T-helper 2 cell treated with Interferon-gamma antibody and Interleukin-4, amounts not matched to agents 100 ng/mL and 5 ng/mL, for 36 hours (primary cell): Measurements from ENCODE around the gene WDFY1. TPM values are rescaled to one million over a fixed set of nuclear protein-coding genes. Genes with fewer than 3 reads are reported as not detected.

Source experiments
- intact Hi-C: fragments of 100-400 bp; cut with micrococcal nuclease; formaldehyde crosslinking; loops from one replicate; pipeline ENCODE4 v1.15.1; 2023
- total RNA-seq: library from RNA; stranded (reverse); gene quantifications from 2 replicates; pipeline ENCODE4 v1.2.3, GENCODE V29; 2022

WDFY1 gene
- total RNA-seq, 1 donor from 2014 or later = 59.7 TPM

DNA sequence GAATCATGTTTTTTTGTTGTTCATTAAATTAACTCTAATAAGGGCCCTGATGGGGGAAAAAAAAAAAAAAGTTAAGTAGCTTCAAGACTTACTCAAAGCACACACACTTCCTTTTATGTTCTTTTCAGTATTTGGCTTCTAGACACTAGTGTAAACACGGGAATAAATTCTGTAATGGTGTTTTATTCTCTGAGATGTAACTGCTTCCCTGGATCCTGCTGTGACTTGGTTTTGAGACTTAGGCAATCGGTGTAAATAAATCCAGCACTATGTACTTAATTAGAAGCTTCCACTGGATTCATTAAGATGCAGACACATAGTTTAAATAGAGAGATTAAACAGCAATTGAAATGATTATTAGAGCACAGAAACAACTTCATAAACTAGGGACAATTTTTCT is 81.6 kb downstream of the WDFY1 start:
- intact Hi-C loops = loop anchor here (10.0 kb wide), 1 partner anchor 99 kb away; no protein-coding TSS in a partner anchor

DNA sequence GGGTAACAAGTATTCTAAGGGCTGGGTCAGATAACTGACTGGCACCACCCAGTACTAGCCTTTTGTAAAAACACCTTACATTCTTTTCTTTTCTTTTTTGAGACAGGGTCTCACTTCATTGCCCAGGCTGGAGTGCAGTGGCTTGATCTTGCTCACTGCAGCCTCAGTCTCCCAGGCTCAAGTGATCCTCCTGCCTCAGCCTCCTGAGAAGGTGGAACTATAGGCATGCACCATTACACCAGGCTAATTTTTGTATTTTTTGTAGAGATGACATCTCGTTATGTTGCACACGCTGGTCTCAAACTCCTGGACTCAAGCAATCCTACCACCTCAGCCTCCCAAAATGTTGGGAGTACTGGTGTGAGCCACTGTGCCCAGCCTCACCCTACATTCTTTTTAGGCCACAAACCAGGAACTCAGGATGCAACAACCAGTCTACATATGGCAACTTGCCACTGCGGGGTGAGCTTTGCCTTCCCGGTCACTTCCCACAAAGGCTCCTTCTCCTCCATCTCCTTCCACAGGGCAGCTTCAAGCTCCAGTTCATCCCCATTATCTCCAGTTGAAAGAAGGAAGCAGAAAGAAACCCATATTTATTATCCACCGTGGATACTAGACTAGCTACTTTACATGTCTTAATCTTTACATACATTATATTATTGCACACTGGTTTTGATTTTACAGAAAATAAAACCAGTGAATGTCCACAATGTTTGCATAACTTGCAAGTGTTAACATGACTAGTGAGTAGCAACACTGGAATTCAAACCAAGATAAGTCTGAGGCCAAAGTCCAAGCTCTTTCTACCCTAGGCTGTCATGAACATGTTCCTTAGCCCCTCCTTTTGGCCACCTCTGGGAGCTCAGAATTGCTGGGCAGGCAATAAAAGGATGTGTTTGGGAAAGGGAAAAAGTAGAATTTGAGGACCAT is 84.1 kb downstream of the WDFY1 start:
- intact Hi-C loops = loop anchor here (10.0 kb wide), 1 partner anchor 96 kb away; no protein-coding TSS in a partner anchor

GRCh38 chr2:223859070-223859469 is 86.1 kb downstream of the WDFY1 start:
- intact Hi-C loops = no loop called here

- intact Hi-C loops = no loop called here
Measured at GRCh38 chr2:223856584-223856983, 88.6 kb downstream of the WDFY1 start.

DNA sequence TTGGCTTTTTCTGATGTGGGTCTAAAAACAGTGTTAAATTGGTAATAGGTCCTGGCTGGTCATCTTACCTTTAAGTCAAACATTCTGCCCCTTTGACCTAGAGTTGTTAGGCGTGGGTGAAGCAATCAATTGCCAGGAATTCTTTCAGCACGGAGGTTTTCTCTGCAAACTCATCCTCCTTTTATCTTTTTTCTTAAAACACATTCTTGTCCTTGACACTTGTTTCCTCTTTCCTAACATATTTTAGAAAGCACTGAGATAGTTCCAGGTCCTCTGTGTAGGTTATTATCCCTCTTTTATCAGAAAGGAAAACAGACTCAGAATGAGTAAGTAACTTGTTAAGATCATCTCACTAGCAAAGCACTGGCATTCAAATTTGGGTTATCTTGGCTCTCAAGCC is 89.1 kb downstream of the WDFY1 start:
- intact Hi-C loops = no loop called here

DNA sequence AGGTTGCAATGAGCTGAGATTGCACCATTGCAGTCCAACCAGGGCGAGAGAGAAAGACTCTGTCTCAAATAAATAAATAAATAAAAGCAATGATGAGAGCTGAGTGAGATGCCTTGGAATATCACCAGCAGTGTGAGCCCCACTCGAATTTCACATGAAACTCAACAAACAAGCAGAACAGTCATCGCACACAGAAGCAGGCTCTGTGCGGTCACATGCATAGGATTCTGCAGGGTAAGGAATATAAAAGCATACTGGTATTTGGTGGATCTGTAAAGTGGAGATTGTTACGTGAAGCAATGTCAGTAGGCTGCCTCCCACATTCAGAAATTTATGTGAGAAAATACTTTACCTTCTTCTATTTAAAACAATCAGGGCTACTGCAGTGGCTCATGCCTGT is 89.7 kb downstream of the WDFY1 start:
- intact Hi-C loops = no loop called here

DNA sequence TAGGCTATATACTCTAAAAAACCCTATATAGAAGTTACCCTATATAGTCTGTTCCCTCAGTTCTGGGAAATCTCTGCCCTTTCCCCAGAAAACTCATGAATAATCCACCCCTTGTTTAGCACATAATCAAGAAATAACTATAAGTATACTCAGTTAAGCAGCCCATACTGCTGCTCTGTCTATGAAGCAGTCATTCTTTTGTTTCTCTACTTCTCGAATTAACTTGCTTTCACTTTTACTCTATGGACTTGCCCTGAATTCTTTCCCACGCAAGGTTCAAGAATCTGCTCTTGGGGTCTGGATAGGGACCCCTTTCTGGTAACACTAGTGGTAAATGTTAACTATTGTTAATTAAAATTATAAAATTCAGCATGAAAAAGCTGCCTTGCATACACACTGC is 90.4 kb downstream of the WDFY1 start:
- intact Hi-C loops = no loop called here

DNA sequence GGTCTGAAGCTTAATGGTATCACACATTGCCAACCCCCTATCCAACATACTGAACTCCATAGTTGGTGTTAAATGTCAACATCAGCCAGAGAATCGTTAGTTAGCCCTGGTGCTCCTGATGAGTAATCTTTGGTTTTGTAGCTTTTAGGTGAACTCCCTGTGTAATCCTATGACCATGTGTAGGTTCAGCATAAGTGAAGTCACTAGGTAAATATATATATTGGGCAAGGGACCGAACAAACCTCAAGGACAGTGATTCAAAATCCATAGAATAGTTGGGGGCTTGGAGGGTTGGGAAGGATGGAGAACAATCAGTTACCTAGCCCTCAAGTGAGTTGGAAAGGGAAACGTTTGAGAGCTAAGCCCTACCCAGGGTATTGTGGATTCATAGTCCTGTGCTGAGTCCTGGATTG is 91.7 kb downstream of the WDFY1 start:
- intact Hi-C loops = no loop called here

DNA sequence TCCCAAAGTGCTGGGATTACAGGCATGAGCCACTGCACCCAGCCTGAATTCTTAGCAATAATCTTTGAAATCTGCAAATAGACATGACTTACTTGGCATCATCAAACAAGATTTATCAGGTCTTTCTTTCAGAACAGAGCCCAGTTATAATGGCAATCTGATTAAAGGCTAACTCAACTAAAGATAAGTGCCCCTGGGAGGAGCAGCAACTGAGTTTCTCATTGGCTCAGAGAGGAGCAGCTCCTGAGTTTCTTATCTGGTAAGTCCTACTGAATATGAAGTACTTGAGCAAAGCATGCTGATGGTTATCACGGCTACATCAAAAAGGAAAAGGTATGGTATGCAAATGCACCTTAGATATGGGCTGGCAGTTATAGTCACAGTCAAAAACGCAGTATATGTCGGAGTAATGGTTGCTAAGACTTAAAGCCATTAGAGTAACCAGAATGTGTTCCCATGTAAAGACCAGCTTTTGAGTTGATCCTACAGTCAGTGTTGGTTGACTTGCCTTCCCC is 92.8 kb downstream of the WDFY1 start:
- intact Hi-C loops = no loop called here

- intact Hi-C loops = no loop called here
Measured at GRCh38 chr2:223847410-223847809, 97.7 kb downstream of the WDFY1 start.

- intact Hi-C loops = no loop called here
Measured at GRCh38 chr2:223846515-223846914, 98.6 kb downstream of the WDFY1 start.

DNA sequence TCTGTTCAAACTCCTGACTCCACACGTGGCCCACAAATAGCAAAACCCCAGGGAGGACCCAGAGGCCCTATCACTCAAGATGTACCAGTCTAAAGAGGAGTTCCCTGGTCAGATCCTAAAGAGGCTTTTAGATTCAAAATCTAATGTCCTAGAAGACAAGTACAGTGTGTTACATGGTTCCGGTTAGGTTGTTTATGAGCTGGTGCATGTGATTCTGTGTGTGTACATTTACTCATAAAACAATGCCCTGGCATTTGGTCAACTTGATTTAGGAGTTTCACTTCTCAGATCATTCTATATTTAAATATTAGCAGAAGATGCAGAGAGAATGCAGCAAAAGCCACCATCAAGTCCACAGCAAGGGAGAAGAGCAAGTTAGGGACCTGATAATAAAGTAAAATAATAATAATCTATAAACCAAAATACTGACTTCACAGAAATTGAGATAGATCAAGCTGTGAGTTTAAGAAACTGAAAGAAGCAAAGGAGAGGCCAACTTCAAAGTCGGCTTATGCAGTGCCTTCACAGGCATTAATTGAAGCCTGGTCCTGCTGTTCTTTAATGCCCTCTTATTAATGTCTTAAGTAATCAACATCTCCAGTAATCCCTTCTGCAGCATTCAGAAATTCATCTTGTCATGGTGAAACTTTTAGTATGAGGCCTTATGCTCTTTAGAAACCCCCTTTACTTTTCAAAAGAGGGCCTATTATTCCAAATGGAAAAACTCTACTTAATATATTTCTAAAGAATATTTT is 103.5 kb downstream of the WDFY1 start:
- intact Hi-C loops = no loop called here

DNA sequence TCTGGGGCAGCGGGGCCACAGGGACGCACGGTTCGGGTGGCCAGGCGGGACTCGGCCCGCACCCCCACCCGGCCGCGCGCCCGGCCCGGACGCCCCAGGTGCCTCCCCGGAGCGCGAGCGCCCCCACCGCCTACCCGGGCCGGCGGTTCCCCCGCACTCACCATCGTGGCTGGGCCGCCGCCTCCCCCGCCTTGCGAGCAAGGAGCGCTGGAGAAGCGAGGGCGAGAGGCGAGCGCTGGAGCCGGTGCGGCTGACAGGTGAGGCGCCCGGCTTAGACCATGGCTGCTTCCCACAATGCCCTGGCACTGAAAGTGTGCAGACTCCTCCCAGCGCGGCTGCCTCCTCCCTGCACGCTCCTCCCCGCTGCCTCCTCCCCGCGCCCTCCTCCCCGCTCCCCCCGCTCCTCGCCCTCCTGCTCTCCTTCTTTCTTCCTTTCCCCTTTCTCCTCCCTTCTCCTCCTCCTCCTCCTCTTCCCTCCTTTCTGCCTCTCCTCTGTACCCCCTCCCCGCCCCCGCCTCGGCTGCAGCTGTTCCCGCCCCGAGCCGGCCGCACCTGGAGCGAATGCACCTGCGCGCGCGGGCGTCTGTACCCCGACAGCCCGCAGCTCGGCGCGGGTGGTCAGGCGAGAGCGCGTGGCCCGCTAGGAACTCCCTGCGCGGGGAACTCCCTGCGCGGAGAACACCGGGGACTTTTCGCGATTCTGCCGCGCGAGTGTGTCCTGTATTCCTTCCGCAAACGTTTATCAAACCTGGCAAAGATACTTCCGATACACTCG is 107.7 kb downstream of the WDFY1 start, which contains the start of gene AP1S3:
AP1S3 (minus strand) TSS at position 296 of the 775 bp plus-strand sequence; CDS start at position 164, 132 bp downstream.
- intact Hi-C loops = loop anchor here (1.0 to 2.0 kb wide), 3 partner anchors 29 to 120 kb away; partner anchors contain the start of gene MRPL44

DNA sequence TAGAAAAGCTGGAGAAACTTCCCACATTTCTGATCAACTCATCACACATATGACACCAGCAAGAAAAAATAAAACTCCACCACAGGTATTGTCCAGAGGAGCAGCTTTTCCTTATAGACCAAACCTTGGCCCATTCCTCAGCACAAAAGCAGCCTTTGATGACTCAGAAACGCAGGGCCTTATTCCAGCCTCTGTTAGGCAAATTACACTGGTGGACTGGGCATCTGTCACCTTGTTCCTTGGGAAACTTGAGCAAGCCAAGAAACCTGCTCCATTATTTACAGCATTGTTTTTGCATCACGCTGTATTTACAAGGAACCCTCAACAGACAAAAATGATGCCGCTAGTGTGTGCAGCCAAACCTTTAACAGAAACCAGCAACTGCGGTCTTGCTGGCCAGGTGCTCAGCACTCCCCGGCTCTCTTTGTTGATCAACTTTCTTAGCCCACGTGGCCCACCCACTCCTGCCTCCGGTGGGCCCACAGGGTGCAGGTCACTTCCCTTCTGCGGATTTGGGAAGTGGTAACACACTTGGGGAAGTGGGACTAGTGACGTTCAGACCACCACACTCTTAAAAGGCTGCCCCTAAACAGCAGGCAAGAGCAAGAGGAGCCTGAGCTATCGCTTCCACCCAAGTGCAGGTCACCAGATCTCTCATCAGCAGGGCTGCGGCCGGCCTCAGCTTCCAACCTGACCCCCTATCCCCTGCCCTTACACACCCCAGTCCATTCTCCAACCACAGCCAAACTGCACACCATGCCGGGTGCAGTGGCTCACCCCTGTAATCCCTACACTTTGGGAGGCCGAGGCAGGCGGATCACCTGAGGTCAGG is 109.2 kb downstream of the WDFY1 start:
- intact Hi-C loops = loop anchor here (2.0 kb wide), 1 partner anchor 31 kb away; no protein-coding TSS in a partner anchor

GRCh38 chr2:223834431-223834830 is 110.7 kb downstream of the WDFY1 start:
- intact Hi-C loops = no loop called here

DNA sequence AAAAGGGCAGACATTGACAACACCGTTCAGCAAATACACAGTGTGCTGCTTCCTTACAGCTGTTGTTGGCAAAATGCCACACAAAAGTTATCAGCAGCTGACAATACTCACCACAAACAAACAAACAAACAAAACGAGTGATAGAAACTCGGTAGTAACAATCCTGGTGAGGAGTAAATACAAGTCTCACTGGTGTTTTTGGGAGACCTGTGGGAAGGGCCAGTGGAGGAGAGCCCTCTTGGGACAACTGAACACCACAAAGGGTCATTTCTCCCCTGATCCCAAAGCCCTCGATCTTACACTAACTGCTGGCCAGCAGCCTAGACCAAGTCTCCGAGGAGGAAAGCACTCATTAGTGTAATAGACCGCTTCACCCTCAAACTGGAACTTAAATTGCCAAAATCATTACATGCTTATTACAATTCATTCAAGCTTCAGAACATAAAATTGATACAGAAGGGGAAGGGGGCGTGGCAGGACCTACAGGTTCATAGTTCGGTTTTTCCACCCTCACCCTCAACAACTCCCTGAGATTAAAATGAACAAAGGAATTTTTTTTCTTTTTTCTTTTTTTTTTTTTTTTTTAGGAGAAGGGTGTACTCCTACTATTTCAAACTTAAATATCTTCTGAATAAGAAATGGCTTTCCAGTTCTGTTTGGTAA is 112.8 kb downstream of the WDFY1 start:
- intact Hi-C loops = no loop called here

- intact Hi-C loops = no loop called here
Measured at GRCh38 chr2:223829128-223829527, 116.0 kb downstream of the WDFY1 start.

GRCh38 chr2:223828314-223828713 is 116.8 kb downstream of the WDFY1 start:
- intact Hi-C loops = no loop called here

- intact Hi-C loops = no loop called here
Measured at GRCh38 chr2:223826995-223827394, 118.1 kb downstream of the WDFY1 start.
